ENCODE results near the gene PDE4D. TPM values are rescaled to one million over a fixed set of nuclear protein-coding genes. Genes with fewer than 3 reads are reported as not detected.

The PDE4D gene
- total RNA-seq, 1 donor, result 19.9 TPM

DNA sequence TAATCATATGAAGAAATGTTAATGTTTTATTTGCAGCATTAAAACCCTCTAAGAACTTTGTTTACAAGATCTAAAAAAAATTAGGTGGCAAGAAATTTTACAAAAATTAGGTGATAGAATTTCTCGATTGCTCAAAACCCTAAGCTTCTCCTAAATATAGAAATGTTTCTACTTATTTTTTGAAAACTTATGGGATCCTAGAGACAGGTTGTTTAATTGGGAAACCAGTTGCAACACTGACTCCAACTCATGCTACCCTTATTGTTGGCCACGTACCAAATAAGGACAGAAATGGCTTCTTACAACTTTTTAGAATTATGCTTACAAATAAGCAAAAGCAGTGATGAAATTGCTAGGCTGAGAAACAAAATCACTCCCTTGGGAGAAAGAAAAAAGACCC is 531.1 kb downstream of the PDE4D start:
- TF ChIP-seq, protein P1, sequence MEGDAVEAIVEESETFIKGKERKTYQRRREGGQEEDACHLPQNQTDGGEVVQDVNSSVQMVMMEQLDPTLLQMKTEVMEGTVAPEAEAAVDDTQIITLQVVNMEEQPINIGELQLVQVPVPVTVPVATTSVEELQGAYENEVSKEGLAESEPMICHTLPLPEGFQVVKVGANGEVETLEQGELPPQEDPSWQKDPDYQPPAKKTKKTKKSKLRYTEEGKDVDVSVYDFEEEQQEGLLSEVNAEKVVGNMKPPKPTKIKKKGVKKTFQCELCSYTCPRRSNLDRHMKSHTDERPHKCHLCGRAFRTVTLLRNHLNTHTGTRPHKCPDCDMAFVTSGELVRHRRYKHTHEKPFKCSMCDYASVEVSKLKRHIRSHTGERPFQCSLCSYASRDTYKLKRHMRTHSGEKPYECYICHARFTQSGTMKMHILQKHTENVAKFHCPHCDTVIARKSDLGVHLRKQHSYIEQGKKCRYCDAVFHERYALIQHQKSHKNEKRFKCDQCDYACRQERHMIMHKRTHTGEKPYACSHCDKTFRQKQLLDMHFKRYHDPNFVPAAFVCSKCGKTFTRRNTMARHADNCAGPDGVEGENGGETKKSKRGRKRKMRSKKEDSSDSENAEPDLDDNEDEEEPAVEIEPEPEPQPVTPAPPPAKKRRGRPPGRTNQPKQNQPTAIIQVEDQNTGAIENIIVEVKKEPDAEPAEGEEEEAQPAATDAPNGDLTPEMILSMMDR (IDR thresholded peaks at IDR 0.05; ENCODE audit: extremely low read depth, low read depth, low read length), result no peak
- Histone ChIP-seq H3K36me3 (ENCODE audit: insufficient read depth, low read length) (no peaks in the 10 kb centered on the region), H3K27ac (ENCODE audit: low read depth, low read length) (no peak overlapping the region), H3K79me2 (ENCODE audit: insufficient read depth, low read length) (no peaks in the 10 kb centered on the region), H3K4me2 (ENCODE audit: insufficient read depth, low read length) (no peak overlapping the region), H3K4me3 (ENCODE audit: insufficient read depth, low read length) (no peak overlapping the region), H4K20me1 (ENCODE audit: insufficient read depth, low read length) (no peaks in the 10 kb centered on the region), H3K27me3 (ENCODE audit: insufficient read depth, low read length) (peaks cover 5% of the 10 kb centered on the region), H3K4me1 (ENCODE audit: insufficient read depth, low read length) (no peaks in the 10 kb centered on the region), H2AFZ (ENCODE audit: low read length) (no peak overlapping the region), H3K9me3 (ENCODE audit: low read depth, low read length) (no peaks in the 10 kb centered on the region)
- no peak for DNase-seq (ENCODE audit: insufficient read length, low spot score, missing footprints)

DNA sequence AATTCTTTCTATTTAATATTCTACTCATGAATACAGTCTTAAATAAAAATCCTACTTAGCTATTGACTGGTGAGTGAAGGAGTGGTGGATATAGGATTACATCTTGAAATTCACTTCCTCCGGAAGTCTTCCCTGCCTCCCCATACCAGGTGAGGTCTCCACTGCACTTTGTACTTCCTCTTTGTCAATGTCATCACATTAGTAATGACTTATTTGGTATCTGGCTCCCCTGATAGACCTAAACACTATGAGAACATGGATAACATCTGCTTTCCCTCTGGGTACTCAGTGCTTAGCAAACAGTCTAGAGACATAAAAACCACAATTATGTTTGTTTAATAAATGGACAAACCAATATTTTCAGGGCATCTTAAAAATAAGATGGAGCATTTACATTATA is 532.1 kb downstream of the PDE4D start:
- Histone ChIP-seq H3K27me3 (ENCODE audit: insufficient read depth, low read length) (peaks cover 5% of the 10 kb centered on the region), H3K36me3 (ENCODE audit: insufficient read depth, low read length) (no peaks in the 10 kb centered on the region)

DNA sequence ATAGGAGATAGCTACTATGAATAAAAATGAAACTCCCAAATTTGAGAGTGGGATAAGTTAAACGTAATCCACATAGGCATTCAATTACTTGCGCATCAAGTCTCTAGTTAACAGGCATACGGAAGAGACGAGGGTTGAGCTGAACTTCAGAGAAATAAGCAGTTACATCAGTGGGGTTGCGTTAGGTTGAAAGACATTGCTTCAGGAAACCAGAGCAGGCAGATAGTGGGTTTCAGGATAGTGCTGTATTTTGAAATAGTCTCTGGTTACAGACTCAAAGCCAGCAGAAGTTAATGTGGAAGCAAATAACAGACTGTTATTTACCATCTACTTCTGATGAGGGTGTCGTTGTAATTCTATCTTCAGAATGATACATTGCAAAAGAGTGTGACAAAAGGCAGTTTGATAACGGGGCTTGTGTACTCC is 533.4 kb downstream of the PDE4D start:
- Histone ChIP-seq H3K9me3 (ENCODE audit: low read depth, low read length) (no peaks in the 10 kb centered on the region), H3K27ac (ENCODE audit: low read depth, low read length) (no peak overlapping the region), H3K79me2 (ENCODE audit: insufficient read depth, low read length) (no peaks in the 10 kb centered on the region), H3K4me2 (ENCODE audit: insufficient read depth, low read length) (no peak overlapping the region), H3K36me3 (ENCODE audit: insufficient read depth, low read length) (no peaks in the 10 kb centered on the region), H3K27me3 (ENCODE audit: insufficient read depth, low read length) (peaks cover 5% of the 10 kb centered on the region), H3K4me1 (ENCODE audit: insufficient read depth, low read length) (no peaks in the 10 kb centered on the region), H4K20me1 (ENCODE audit: insufficient read depth, low read length) (no peaks in the 10 kb centered on the region), H2AFZ (ENCODE audit: low read length) (no peak overlapping the region), H3K4me3 (ENCODE audit: insufficient read depth, low read length) (no peak overlapping the region)
- TF ChIP-seq, protein P1 (IDR thresholded peaks at IDR 0.05; ENCODE audit: extremely low read depth, low read depth, low read length), result no peak
- no peak for DNase-seq (ENCODE audit: insufficient read length, low spot score, missing footprints)

More for the DNA sequence above, 532.1 kb downstream of the PDE4D start:
- TF ChIP-seq, protein P1 (IDR thresholded peaks at IDR 0.05; ENCODE audit: extremely low read depth, low read depth, low read length), result no peak
- H3K4me2 ChIP-seq (ENCODE audit: insufficient read depth, low read length), result no peak overlapping the region
- H3K4me1 ChIP-seq (ENCODE audit: insufficient read depth, low read length), result no peaks in the 10 kb centered on the region
- H3K9me3 ChIP-seq (ENCODE audit: low read depth, low read length), result no peaks in the 10 kb centered on the region
- H3K27ac ChIP-seq (ENCODE audit: low read depth, low read length), result no peak overlapping the region
- DNase-seq (ENCODE audit: insufficient read length, low spot score, missing footprints), result no peak
- no peak overlapping the region for H3K4me3 ChIP-seq (ENCODE audit: insufficient read depth, low read length)
- no peaks in the 10 kb centered on the region for H3K79me2 ChIP-seq (ENCODE audit: insufficient read depth, low read length)
- H2AFZ ChIP-seq (ENCODE audit: low read length), result no peak overlapping the region
- H4K20me1 ChIP-seq (ENCODE audit: insufficient read depth, low read length), result no peaks in the 10 kb centered on the region

DNA sequence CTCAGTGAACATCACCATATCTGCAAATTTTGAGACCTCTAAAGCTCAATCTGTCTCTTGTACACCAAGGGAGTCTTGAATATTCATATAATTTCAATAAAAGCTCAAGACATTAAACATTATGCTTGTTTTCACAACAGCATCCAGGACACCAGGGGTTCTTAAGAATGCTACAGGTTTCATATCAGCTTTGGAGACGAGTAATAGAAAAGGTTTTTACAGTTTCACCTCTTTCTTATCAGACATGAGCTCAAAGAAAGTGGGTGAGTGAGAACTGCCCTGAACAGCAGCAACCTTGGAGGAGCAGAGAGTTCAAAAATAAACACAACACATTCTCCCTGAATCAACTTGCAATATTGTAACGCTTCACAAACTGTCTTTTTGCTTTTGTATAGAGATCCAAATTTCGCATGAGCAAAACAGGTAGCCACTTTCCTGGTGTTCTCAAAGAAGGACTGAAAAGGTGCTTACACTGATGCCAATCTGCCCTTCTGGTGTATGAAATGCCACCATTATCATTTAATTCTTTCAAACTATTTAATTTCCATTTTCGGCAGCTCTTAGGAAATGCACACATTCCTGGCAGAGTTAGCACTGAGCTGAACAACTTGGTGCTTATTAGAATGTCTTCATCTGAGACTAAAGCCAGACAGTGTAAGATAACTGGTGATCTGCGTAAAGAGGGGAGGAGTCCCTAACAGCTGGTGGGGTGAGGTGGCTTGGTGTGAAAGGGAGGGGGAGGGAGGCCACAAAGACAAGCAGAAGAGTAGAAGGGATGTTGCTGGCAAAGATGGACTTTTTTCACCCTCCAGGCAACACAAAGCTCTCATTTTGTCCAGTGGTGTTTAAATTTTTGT is 535.3 kb downstream of the PDE4D start:
- Histone ChIP-seq H3K36me3 (ENCODE audit: insufficient read depth, low read length) (no peaks in the 10 kb centered on the region), H3K4me1 (ENCODE audit: insufficient read depth, low read length) (no peaks in the 10 kb centered on the region), H3K27ac (ENCODE audit: low read depth, low read length) (no peak overlapping the region), H3K79me2 (ENCODE audit: insufficient read depth, low read length) (no peaks in the 10 kb centered on the region), H3K4me2 (ENCODE audit: insufficient read depth, low read length) (no peak overlapping the region), H3K27me3 (ENCODE audit: insufficient read depth, low read length) (no peaks in the 10 kb centered on the region), H3K9me3 (ENCODE audit: low read depth, low read length) (no peaks in the 10 kb centered on the region), H3K4me3 (ENCODE audit: insufficient read depth, low read length) (no peak overlapping the region), H4K20me1 (ENCODE audit: insufficient read depth, low read length) (no peaks in the 10 kb centered on the region), H2AFZ (ENCODE audit: low read length) (no peak overlapping the region)
- TF ChIP-seq, protein P1 (IDR thresholded peaks at IDR 0.05; ENCODE audit: extremely low read depth, low read depth, low read length), result no peak
- DNase-seq (ENCODE audit: insufficient read length, low spot score, missing footprints), result no peak

Measured in osteoblast (primary cell).